GM12891 (cell line): ENCODE results near the gene TM7SF2.
A peak's percentile ranks its signal among the peaks of the same experiment; 100 is the strongest.

Experiments
- DNase-seq: peaks from one replicate; pipeline ENCODE4 v3.0.0; 2011; ENCODE audit warnings: low spot score; ENCODE audit not compliant: insufficient read length
- FAIRE-seq: peaks from 2 replicates; lab custom pipeline; 2011; peaks lifted over from hg19 to GRCh38; lab: Jason Lieb, UNC
- PAX5 ChIP-seq: IDR thresholded peaks from 2 replicates; pipeline ENCODE4 v1.6.1; 2011; ENCODE audit warnings: low read length, moderate library complexity, mild to moderate bottlenecking; ENCODE audit not compliant: insufficient read depth, severe bottlenecking
- POLR2A ChIP-seq: IDR thresholded peaks from 2 replicates; pipeline ENCODE4 v1.6.1; 2011; ENCODE audit warnings: low read depth, low read length, control low read depth
- POLR2AphosphoS5 ChIP-seq: IDR thresholded peaks from 2 replicates; pipeline ENCODE4 v1.6.1; 2011; ENCODE audit warnings: low read depth, low read length, control low read depth
- POU2F2 ChIP-seq: IDR thresholded peaks from 2 replicates; pipeline ENCODE4 v1.6.1; 2011; ENCODE audit warnings: low read depth, mild to moderate bottlenecking, control low read depth, low read length, moderate library complexity
- SPI1 ChIP-seq: IDR thresholded peaks from 2 replicates; pipeline ENCODE4 v1.6.1; 2011; ENCODE audit warnings: low read depth, low read length, control low read depth
- TAF1 ChIP-seq: IDR thresholded peaks from 2 replicates; pipeline ENCODE4 v1.6.1; 2011; ENCODE audit warnings: low read depth, low read length, control low read depth

The TM7SF2 gene

GRCh38 chr11:65151331-65151899 lies 39.7 kb downstream of the TM7SF2 start:
- DNase-seq (no peak), FAIRE-seq (no peak)
- no peak for TF ChIP-seq POLR2A
- TF ChIP-seq TAF1 = no peak
- TF ChIP-seq POLR2AphosphoS5 = no peak
- TF ChIP-seq PAX5 = no peak
- no peak for TF ChIP-seq SPI1
- TF ChIP-seq POU2F2 = no peak

- TF ChIP-seq SPI1 = peak; percentile 39; the same call in 1 of the 2 replicates
- TF ChIP-seq TAF1 = no peak
- no peak for TF ChIP-seq POU2F2
- TF ChIP-seq POLR2AphosphoS5 = no peak
- DNase-seq = no peak
- peak; percentile 41 for FAIRE-seq
These were observed 40.5 kb downstream of the TM7SF2 start for GRCh38 chr11:65152122-65152521.

- TF ChIP-seq PAX5 (no peak), SPI1 (no peak)
- DNase-seq (no peak), FAIRE-seq (no peak)
These were observed 44.6 kb downstream of the TM7SF2 start for GRCh38 chr11:65156256-65156655.

GRCh38 chr11:65156926-65157325 lies 45.3 kb downstream of the TM7SF2 start:
- TF ChIP-seq POLR2AphosphoS5 = no peak
- no peak for TF ChIP-seq TAF1
- no peak for TF ChIP-seq POU2F2
- FAIRE-seq (no peak), DNase-seq (no peak)

GRCh38 chr11:65157336-65157735 lies 45.7 kb downstream of the TM7SF2 start:
- TF ChIP-seq TAF1 (no peak), SPI1 (no peak), POLR2A (no peak), POLR2AphosphoS5 (no peak), POU2F2 (no peak), PAX5 (no peak)
- DNase-seq = no peak
- FAIRE-seq = no peak

GRCh38 chr11:65159012-65159411 lies 47.3 kb downstream of the TM7SF2 start:
- TF ChIP-seq TAF1 = no peak
- TF ChIP-seq POU2F2 = peak; percentile 88
- FAIRE-seq = peak; percentile 89

GRCh38 chr11:65160643-65161042 lies 49.0 kb downstream of the TM7SF2 start:
- DNase-seq = no peak
- peak; percentile 31 for FAIRE-seq
- TF ChIP-seq TAF1 = no peak
- no peak for TF ChIP-seq POLR2AphosphoS5
- TF ChIP-seq POLR2A = no peak
- TF ChIP-seq PAX5 = no peak
- no peak for TF ChIP-seq SPI1
- TF ChIP-seq POU2F2 = no peak

More at GRCh38 chr11:65159012-65159411, 47.3 kb downstream of the TM7SF2 start:
- DNase-seq = no peak

GRCh38 chr11:65163684-65164083 lies 52.0 kb downstream of the TM7SF2 start:
- FAIRE-seq = no peak
- no peak for TF ChIP-seq POLR2AphosphoS5
- TF ChIP-seq POLR2A = no peak
- TF ChIP-seq TAF1 = no peak
- TF ChIP-seq POU2F2 = no peak
- no peak for TF ChIP-seq SPI1
- TF ChIP-seq PAX5 = no peak
- DNase-seq = no peak
